Astrocyte of the spinal cord (primary cell): ENCODE results near the gene SLC29A4.
"Not testable (repeated sequence)": the region's sequence is repeated elsewhere in the genome, so short reads cannot be mapped to it uniquely, and the experiment has no call there.

Experiments used
- DNase-seq: peaks from one replicate; pipeline ENCODE4 v3.0.0; 2011; ENCODE audit warnings: low read depth, low spot score
- H3K4me3 ChIP-seq: 2 replicates; pipeline ENCODE4 v1.5.1; 2011; ENCODE audit warnings: low read depth, mild to moderate bottlenecking, low read length, moderate library complexity
- in situ Hi-C: cut with HindIII; loops from 2 replicates; pipeline ENCODE4 v1.10.0; 2017; ENCODE audit warnings: low sequenced_read_pairs
- TF ChIP-seq, protein P1 (sequence below): IDR thresholded peaks from 2 replicates; pipeline ENCODE4 v1.5.1; 2012; ENCODE audit warnings: low read depth, mild to moderate bottlenecking, low read length, inconsistent platforms

The SLC29A4 gene

DNA sequence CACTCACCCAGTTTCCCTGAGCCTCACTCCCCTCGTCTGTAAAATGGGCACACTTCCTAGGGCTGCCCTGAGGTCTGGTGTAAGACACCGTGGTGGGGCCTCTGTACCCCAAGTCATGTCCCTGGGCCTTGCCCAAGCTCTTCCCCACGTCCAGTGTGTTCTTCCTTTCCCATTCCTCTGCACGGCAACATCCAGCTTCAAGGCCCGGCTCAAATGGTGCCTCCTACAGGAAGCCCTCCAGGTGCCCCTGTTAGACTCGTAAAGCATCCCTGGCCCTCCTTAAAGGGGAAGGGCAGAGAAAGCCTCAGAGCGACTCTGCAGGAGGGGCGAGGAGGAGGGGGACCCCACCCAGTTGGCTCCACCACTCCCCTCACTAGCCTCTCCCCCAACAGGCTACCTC is 8.6 kb downstream of the SLC29A4 start:
- no peak for DNase-seq
- no peak overlapping the region for H3K4me3 ChIP-seq
- TF ChIP-seq, protein P1, sequence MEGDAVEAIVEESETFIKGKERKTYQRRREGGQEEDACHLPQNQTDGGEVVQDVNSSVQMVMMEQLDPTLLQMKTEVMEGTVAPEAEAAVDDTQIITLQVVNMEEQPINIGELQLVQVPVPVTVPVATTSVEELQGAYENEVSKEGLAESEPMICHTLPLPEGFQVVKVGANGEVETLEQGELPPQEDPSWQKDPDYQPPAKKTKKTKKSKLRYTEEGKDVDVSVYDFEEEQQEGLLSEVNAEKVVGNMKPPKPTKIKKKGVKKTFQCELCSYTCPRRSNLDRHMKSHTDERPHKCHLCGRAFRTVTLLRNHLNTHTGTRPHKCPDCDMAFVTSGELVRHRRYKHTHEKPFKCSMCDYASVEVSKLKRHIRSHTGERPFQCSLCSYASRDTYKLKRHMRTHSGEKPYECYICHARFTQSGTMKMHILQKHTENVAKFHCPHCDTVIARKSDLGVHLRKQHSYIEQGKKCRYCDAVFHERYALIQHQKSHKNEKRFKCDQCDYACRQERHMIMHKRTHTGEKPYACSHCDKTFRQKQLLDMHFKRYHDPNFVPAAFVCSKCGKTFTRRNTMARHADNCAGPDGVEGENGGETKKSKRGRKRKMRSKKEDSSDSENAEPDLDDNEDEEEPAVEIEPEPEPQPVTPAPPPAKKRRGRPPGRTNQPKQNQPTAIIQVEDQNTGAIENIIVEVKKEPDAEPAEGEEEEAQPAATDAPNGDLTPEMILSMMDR = no peak
- in situ Hi-C loops = no loop called here

- in situ Hi-C loops, H3K4me3 ChIP-seq: not testable (repeated sequence)
Measured at GRCh38 chr7:5291711-5292335, 9.1 kb downstream of the SLC29A4 start.

GRCh38 chr7:5294169-5294987 is 11.6 kb downstream of the SLC29A4 start:
- DNase-seq = no peak
- TF ChIP-seq, protein P1 = no peak
- H3K4me3 ChIP-seq = no peak overlapping the region
- in situ Hi-C loops = no loop called here

More at GRCh38 chr7:5291711-5292335, 9.1 kb downstream of the SLC29A4 start:
- DNase-seq = not testable (repeated sequence)

GRCh38 chr7:5295039-5296014 is 12.6 kb downstream of the SLC29A4 start:
- in situ Hi-C loops = no loop called here
- TF ChIP-seq, protein P1 = no peak

DNA sequence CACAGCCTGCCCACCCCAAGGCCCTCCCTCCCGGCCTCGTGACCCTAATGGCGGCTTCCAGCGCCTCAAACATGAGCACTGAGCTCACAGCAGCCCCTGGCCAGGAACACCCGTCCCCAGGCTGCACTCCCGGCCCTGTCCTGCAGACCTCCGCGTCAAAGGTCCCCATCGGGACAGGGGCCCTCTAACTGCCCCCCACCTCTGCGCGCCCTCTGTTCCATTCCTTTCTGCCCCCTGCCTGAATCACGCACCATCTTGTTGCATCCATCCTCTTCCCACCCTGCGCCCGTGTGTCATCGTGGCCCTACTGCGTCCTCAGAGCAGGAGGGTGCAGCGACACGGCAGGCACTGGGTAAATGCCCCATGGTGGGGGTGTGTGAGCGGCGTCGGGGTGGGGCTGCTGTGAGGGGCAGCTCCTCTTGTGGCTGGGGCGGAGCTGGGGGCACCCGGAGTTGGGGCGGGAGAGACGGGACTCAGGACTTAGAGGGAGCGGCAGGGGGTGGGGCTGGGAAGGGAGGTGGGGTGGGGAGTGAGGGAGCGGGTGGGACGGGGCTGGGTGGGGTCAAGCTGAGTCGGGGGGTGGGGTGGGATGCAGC is 13.4 kb downstream of the SLC29A4 start:
- no peak overlapping the region for H3K4me3 ChIP-seq
- TF ChIP-seq, protein P1 = no peak
- in situ Hi-C loops = no loop called here
- no peak for DNase-seq

More at GRCh38 chr7:5295039-5296014, 12.6 kb downstream of the SLC29A4 start:
- DNase-seq = no peak
- no peak overlapping the region for H3K4me3 ChIP-seq

GRCh38 chr7:5296611-5297226 is 14.0 kb downstream of the SLC29A4 start:
- TF ChIP-seq, protein P1 = no peak
- H3K4me3 ChIP-seq = no peak overlapping the region
- in situ Hi-C loops = no loop called here
- DNase-seq = no peak
